ENCODE data around the gene SIL1. TPM values are rescaled to one million over a fixed set of nuclear protein-coding genes. Genes with fewer than 3 reads are reported as not detected.
A peak's percentile ranks its signal among the peaks of the same experiment; 100 is the strongest.

The SIL1 gene
- total and polyA plus RNA-seq, 9 of the 15 experiments (the other 6 are each of a cell fraction or from before 2014, with no cell fraction given): 1.3 to 30.5 (median 18.1) TPM

DNA sequence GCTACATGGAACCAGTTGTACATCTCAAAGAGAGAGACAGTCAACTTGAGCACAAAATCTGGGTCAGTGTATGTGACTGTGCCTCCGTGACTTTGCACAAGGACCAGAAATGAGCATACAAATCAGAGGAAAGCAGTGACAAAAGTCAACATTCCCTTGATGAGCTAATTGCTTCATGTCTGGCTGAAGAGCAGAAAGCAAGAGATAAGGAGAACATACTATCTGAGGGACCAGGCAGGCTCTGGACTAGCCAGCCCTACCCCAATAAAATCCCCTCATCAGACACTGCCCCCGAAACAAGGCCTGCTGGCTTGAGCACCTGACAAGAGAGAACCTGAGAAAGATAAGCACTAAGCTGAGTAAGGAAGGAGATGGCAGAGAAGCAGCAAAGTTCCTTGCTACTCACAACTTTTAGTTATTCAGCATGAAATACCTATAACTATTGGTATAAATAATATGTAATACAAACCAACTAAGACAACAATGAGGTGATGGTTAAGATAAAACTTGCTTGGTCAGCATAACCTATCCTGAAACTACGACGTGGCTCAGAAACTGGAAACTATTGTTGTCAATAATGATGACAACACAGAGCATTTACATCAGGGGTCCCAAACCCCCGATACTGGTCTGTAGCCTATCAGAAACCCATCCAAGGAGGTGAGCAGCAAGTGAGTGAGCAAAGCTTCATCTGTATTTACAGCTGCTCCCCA, 9.5 kb downstream of the SIL1 start (continued):
- TF ChIP-seq, protein P1, sequence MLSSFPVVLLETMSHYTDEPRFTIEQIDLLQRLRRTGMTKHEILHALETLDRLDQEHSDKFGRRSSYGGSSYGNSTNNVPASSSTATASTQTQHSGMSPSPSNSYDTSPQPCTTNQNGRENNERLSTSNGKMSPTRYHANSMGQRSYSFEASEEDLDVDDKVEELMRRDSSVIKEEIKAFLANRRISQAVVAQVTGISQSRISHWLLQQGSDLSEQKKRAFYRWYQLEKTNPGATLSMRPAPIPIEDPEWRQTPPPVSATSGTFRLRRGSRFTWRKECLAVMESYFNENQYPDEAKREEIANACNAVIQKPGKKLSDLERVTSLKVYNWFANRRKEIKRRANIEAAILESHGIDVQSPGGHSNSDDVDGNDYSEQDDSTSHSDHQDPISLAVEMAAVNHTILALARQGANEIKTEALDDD (IDR thresholded peaks at IDR 0.05): peak; percentile 51; the same call in 1 of the 2 replicates
- TF ChIP-seq SMARCE1 (IDR thresholded peaks at IDR 0.05) (peak; percentile 76), FOSL1 (tag; conservative IDR thresholded peaks at IDR 0.05) (0 out of 2 replicates have a peak, but pooled peaks have one; percentile 29), MAFG (tag; conservative IDR thresholded peaks at IDR 0.05) (peak; percentile 91), EWSR1 (IDR thresholded peaks at IDR 0.05; ENCODE audit: borderline replicate concordance, low read depth, partially characterized antibody) (no peak), ATF7 (IDR thresholded peaks at IDR 0.05) (peak; percentile 57), BDP1 (IDR thresholded peaks at IDR 0.05; ENCODE audit: insufficient read depth, insufficient read length) (no peak), KLF13 (tag; IDR thresholded peaks at IDR 0.05; ENCODE audit: borderline replicate concordance, low read depth) (no peak), ZBTB8A (IDR thresholded peaks at IDR 0.05; ENCODE audit: partially characterized antibody) (no peak), KLF16 (IDR thresholded peaks at IDR 0.05) (peak; percentile 82), ZNF561 (CRISPR knock-in tag; conservative IDR thresholded peaks at IDR 0.05) (no peak), CBFA2T3 (IDR thresholded peaks at IDR 0.05) (peak; percentile 96), MTF1 (CRISPR knock-in tag; IDR thresholded peaks at IDR 0.05; ENCODE audit: borderline replicate concordance) (no peak), KDM2B (CRISPR knock-in tag; IDR thresholded peaks at IDR 0.05) (no peak), HDAC6 (IDR thresholded peaks at IDR 0.05; ENCODE audit: low read depth, low read length) (no peak), BCOR (IDR thresholded peaks at IDR 0.05) (no peak), DNMT1 (IDR thresholded peaks at IDR 0.05) (no peak), MAFK (IDR thresholded peaks at IDR 0.05; ENCODE audit: low read length) (peak; percentile 92), ZC3H4 (CRISPR knock-in tag; IDR thresholded peaks at IDR 0.05; ENCODE audit: borderline replicate concordance) (no peak), POLR2G (IDR thresholded peaks at IDR 0.05; ENCODE audit: low read depth, low read length) (no peak), E2F3 (CRISPR knock-in tag; IDR thresholded peaks at IDR 0.05) (no peak), KLF10 (CRISPR knock-in tag; IDR thresholded peaks at IDR 0.05) (no peak)
- TF ChIP-seq, protein P2, sequence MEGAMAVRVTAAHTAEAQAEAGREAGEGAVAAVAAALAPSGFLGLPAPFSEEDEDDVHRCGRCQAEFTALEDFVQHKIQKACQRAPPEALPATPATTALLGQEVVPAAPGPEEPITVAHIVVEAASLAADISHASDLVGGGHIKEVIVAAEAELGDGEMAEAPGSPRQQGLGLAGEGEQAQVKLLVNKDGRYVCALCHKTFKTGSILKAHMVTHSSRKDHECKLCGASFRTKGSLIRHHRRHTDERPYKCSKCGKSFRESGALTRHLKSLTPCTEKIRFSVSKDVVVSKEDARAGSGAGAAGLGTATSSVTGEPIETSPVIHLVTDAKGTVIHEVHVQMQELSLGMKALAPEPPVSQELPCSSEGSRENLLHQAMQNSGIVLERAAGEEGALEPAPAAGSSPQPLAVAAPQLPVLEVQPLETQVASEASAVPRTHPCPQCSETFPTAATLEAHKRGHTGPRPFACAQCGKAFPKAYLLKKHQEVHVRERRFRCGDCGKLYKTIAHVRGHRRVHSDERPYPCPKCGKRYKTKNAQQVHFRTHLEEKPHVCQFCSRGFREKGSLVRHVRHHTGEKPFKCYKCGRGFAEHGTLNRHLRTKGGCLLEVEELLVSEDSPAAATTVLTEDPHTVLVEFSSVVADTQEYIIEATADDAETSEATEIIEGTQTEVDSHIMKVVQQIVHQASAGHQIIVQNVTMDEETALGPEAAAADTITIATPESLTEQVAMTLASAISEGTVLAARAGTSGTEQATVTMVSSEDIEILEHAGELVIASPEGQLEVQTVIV (CRISPR knock-in tag; IDR thresholded peaks at IDR 0.05; ENCODE audit: borderline replicate concordance): no peak
- TF ChIP-seq, protein P3, sequence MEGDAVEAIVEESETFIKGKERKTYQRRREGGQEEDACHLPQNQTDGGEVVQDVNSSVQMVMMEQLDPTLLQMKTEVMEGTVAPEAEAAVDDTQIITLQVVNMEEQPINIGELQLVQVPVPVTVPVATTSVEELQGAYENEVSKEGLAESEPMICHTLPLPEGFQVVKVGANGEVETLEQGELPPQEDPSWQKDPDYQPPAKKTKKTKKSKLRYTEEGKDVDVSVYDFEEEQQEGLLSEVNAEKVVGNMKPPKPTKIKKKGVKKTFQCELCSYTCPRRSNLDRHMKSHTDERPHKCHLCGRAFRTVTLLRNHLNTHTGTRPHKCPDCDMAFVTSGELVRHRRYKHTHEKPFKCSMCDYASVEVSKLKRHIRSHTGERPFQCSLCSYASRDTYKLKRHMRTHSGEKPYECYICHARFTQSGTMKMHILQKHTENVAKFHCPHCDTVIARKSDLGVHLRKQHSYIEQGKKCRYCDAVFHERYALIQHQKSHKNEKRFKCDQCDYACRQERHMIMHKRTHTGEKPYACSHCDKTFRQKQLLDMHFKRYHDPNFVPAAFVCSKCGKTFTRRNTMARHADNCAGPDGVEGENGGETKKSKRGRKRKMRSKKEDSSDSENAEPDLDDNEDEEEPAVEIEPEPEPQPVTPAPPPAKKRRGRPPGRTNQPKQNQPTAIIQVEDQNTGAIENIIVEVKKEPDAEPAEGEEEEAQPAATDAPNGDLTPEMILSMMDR (IDR thresholded peaks at IDR 0.05 in 2 of 3, conservative IDR thresholded peaks at IDR 0.05 in 1 of 3; ENCODE audit: insufficient read depth in 2 of 3, low read depth in 1 of 3, low read length in 3 of 3): no peak
- TF ChIP-seq, protein P4, sequence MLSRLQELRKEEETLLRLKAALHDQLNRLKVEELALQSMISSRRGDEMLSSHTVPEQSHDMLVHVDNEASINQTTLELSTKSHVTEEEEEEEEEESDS (CRISPR knock-in tag; IDR thresholded peaks at IDR 0.05): no peak
